H1 (cell line): ENCODE measurements around the gene GALNT17. TPM values are rescaled to one million over a fixed set of nuclear protein-coding genes. Genes with fewer than 3 reads are reported as not detected.

Source experiments
- CTCF ChIA-PET: fragments of 300-600 bp; sonication (Branson Sonifier 250); formaldehyde crosslinking; loops from one replicate; lab custom pipeline; 2021; ENCODE audit not compliant: partially characterized antibody; lab: Charles Lee
- POLR2A ChIA-PET: fragments of 300-600 bp; sonication (Branson Sonifier 250); formaldehyde crosslinking; loops from one replicate; lab custom pipeline; 2021; ENCODE audit warnings: inconsistent platforms; ENCODE audit not compliant: partially characterized antibody; lab: Charles Lee
- DNase-seq, 2 experiments: peaks; one replicate each; pipeline versions ENCODE4 v3.0.0 to v3.0.0-alpha.2; 2010 to 2022; ENCODE audit warnings: low spot score in 2 of 2, low read depth in 1 of 2, mixed read lengths in 1 of 2
- FAIRE-seq: peaks from 2 replicates; lab custom pipeline; 2011; peaks lifted over from hg19 to GRCh38; lab: Jason Lieb, UNC
- H2AFZ ChIP-seq: 2 replicates; pipeline ENCODE4 v1.8.1; 2012; ENCODE audit warnings: low read length, inconsistent platforms
- H2AK5ac ChIP-seq: 2 replicates; pipeline ENCODE4 v1.6.1; 2013; ENCODE audit warnings: low read depth, low read length
- H2BK120ac ChIP-seq: replicated peaks from 2 replicates; pipeline ENCODE3; 2013; ENCODE audit warnings: low read depth, low read length, inconsistent platforms
- H2BK12ac ChIP-seq: 2 replicates; pipeline ENCODE4 v1.6.1; 2013; ENCODE audit warnings: low read depth, low read length
- H2BK15ac ChIP-seq: 2 replicates; pipeline ENCODE4 v1.6.1; 2013; ENCODE audit warnings: low read length
- H2BK20ac ChIP-seq: 2 replicates; pipeline ENCODE4 v1.6.1; 2013; ENCODE audit warnings: low read length
- H2BK5ac ChIP-seq: 2 replicates; pipeline ENCODE4 v1.6.1; 2013; ENCODE audit warnings: low read depth, low read length
- H3K14ac ChIP-seq: 2 replicates; pipeline ENCODE4 v1.6.1; 2013; ENCODE audit warnings: inconsistent platforms; ENCODE audit not compliant: insufficient read length
- H3K18ac ChIP-seq: 2 replicates; pipeline ENCODE4 v1.6.1; 2013; ENCODE audit warnings: low read length; ENCODE audit errors: extremely low read depth
- H3K23ac ChIP-seq: 2 replicates; pipeline ENCODE4 v1.6.1; 2013; ENCODE audit warnings: inconsistent platforms; ENCODE audit not compliant: insufficient read length
- H3K23me2 ChIP-seq: 2 replicates; pipeline ENCODE4 v1.6.1; 2013; ENCODE audit warnings: low read depth, low read length
- H3K27ac ChIP-seq: 2 replicates; pipeline ENCODE4 v1.6.1; 2011; ENCODE audit warnings: low read depth, low read length, inconsistent platforms
- H3K27me3 ChIP-seq, 4 experiments: replicated peaks in 1 of 4; 1 replicate in 1 of 4; 2 replicates in 3 of 4; pipeline versions ENCODE4 v1.6.1 to v1.8.1; 2011 to 2013; ENCODE audit warnings: low read length in 3 of 4, mild to moderate bottlenecking in 3 of 4, inconsistent platforms in 2 of 4, mixed read lengths in 2 of 4, moderate library complexity in 1 of 4; ENCODE audit not compliant: control insufficient read depth in 3 of 4, insufficient read depth in 3 of 4; ENCODE audit errors: extremely low read depth in 1 of 4
- H3K36me3 ChIP-seq, 4 experiments: 2 replicates each; pipeline versions ENCODE4 v1.6.1 to v1.8.1; 2011 to 2013; ENCODE audit warnings: mild to moderate bottlenecking in 4 of 4, low read length in 3 of 4, moderate library complexity in 2 of 4, control low read depth in 1 of 4, inconsistent platforms in 1 of 4; ENCODE audit not compliant: insufficient read depth in 4 of 4, control insufficient read depth in 2 of 4
- H3K4ac ChIP-seq: replicated peaks from 2 replicates; pipeline ENCODE3; 2013; ENCODE audit warnings: low read length, low read depth, mixed read lengths, inconsistent platforms; ENCODE audit not compliant: insufficient read length
- H3K4me1 ChIP-seq, 4 experiments: replicated peaks in 1 of 4; 1 replicate in 1 of 4; 2 replicates in 3 of 4; pipeline versions ENCODE4 v1.6.1 to v1.8.1; 2011 to 2013; ENCODE audit warnings: low read length in 3 of 4, inconsistent platforms in 2 of 4, mixed read lengths in 1 of 4; ENCODE audit not compliant: insufficient read depth in 4 of 4, control insufficient read depth in 3 of 4
- H3K4me2 ChIP-seq, 2 experiments: 2 replicates each; pipeline versions ENCODE4 v1.6.1 to v1.8.1; 2011 to 2013; ENCODE audit warnings: low read depth in 2 of 2, low read length in 2 of 2, control low read depth in 1 of 2, inconsistent platforms in 1 of 2, mild to moderate bottlenecking in 1 of 2; ENCODE audit not compliant: insufficient read depth in 1 of 2
- H3K4me3 ChIP-seq, 4 experiments: fragments of 200-600, 300-600 bp in 1 of 4; sonication (generic), shearing (Covaris generic), sonication (Bioruptor Twin) in 1 of 4; 2 replicates each; pipeline versions ENCODE4 v1.5.1 to v1.8.1; 2011 to 2016; ENCODE audit warnings: low read length in 4 of 4, low read depth in 3 of 4, control low read depth in 2 of 4, inconsistent platforms in 2 of 4, mild to moderate bottlenecking in 2 of 4, mixed read lengths in 1 of 4, moderate library complexity in 1 of 4; ENCODE audit not compliant: insufficient read depth in 2 of 4; ENCODE audit errors: extremely low read depth in 1 of 4
- H3K56ac ChIP-seq: replicated peaks from 2 replicates; pipeline ENCODE3; 2013; ENCODE audit warnings: low read depth, mild to moderate bottlenecking, mixed read lengths, low read length, inconsistent platforms; ENCODE audit not compliant: insufficient read length
- H3K79me1 ChIP-seq: 2 replicates; pipeline ENCODE4 v1.6.1; 2013; ENCODE audit warnings: low read depth, low read length, control low read depth
- H3K79me2 ChIP-seq, 2 experiments: 2 replicates each; pipeline versions ENCODE4 v1.6.1 to v1.8.1; 2012 to 2013; ENCODE audit warnings: low read length in 2 of 2, mild to moderate bottlenecking in 2 of 2, inconsistent platforms in 1 of 2; ENCODE audit not compliant: insufficient read depth in 2 of 2, control insufficient read depth in 1 of 2
- H3K9ac ChIP-seq, 4 experiments: replicated peaks in 1 of 4; 1 replicate in 1 of 4; 2 replicates in 3 of 4; pipeline versions ENCODE4 v1.6.1 to v1.8.1; 2011 to 2013; ENCODE audit warnings: low read depth in 3 of 4, low read length in 3 of 4, control low read depth in 2 of 4, mild to moderate bottlenecking in 2 of 4, moderate library complexity in 2 of 4, inconsistent platforms in 1 of 4; ENCODE audit errors: extremely low read depth in 1 of 4
- H3K9me3 ChIP-seq, 2 experiments: 2 replicates each; pipeline versions ENCODE4 v1.6.1 to v1.8.1; 2012 to 2013; ENCODE audit warnings: mild to moderate bottlenecking in 2 of 2, moderate library complexity in 2 of 2, control low read depth in 1 of 2, inconsistent platforms in 1 of 2, low read depth in 1 of 2, low read length in 1 of 2, mixed read lengths in 1 of 2; ENCODE audit not compliant: insufficient read depth in 2 of 2
- H4K20me1 ChIP-seq, 2 experiments: replicated peaks in 1 of 2; 2 replicates each; pipeline versions ENCODE3 to v1.8.1; 2011 to 2013; ENCODE audit warnings: inconsistent platforms in 2 of 2, low read length in 2 of 2, mild to moderate bottlenecking in 1 of 2; ENCODE audit not compliant: insufficient read depth in 2 of 2, control insufficient read depth in 1 of 2
- H4K5ac ChIP-seq: 2 replicates; pipeline ENCODE4 v1.6.1; 2013; ENCODE audit warnings: low read length, low read depth, mixed read lengths, inconsistent platforms; ENCODE audit not compliant: insufficient read length
- H4K8ac ChIP-seq: 2 replicates; pipeline ENCODE4 v1.8.0; 2013; ENCODE audit warnings: mild to moderate bottlenecking, moderate library complexity, low read length, inconsistent platforms; ENCODE audit not compliant: insufficient read depth; ENCODE audit errors: extremely low read depth
- H4K91ac ChIP-seq: replicated peaks from 2 replicates; pipeline ENCODE3; 2013; ENCODE audit warnings: low read length, mixed read lengths, inconsistent platforms; ENCODE audit not compliant: insufficient read length
- BACH1 ChIP-seq: IDR thresholded peaks from 2 replicates; pipeline ENCODE4 v1.6.1; 2012; ENCODE audit warnings: low read length, improper control_type of control experiment
- CBX5 ChIP-seq: fragments of 300-800, 300-1000 bp; sonication (generic); IDR thresholded peaks from 2 replicates; pipeline ENCODE4 v1.7.1; 2016; ENCODE audit warnings: antibody characterized with exemption, low read length, low read depth
- CEBPB ChIP-seq: IDR thresholded peaks from 2 replicates; pipeline ENCODE4 v1.6.1; 2012; ENCODE audit warnings: low read depth, low read length
- KDM1A ChIP-seq: fragments of 200-600, 300-600 bp; sonication (generic); IDR thresholded peaks from 2 replicates; pipeline ENCODE4 v1.7.1; 2016; ENCODE audit warnings: mild to moderate bottlenecking, low read length, borderline replicate concordance
- SAP30 ChIP-seq: fragments of 300-600 bp; sonication (generic); IDR thresholded peaks from 2 replicates; pipeline ENCODE4 v1.7.1; 2012; ENCODE audit warnings: low read length, moderate library complexity, mild to moderate bottlenecking, inconsistent platforms; ENCODE audit not compliant: insufficient read depth, insufficient replicate concordance
- SIN3A ChIP-seq, 2 experiments: IDR thresholded peaks in 1 of 2; conservative IDR thresholded peaks in 1 of 2; 2 replicates each; pipeline ENCODE4 v1.6.1; 2011 to 2012; ENCODE audit warnings: low read length in 2 of 2, improper control_type of control experiment in 1 of 2, low read depth in 1 of 2, mild to moderate bottlenecking in 1 of 2
- SUZ12 ChIP-seq: fragments of 200-600 bp; sonication (generic); IDR thresholded peaks from 2 replicates; pipeline ENCODE4 v1.6.1; 2012; ENCODE audit warnings: mild to moderate bottlenecking, inconsistent platforms, low read length, moderate library complexity, mixed read lengths
- TAF1 ChIP-seq: IDR thresholded peaks from 2 replicates; pipeline ENCODE4 v1.6.1; 2011; ENCODE audit warnings: mild to moderate bottlenecking, low read depth, low read length
- YY1 ChIP-seq: IDR thresholded peaks from 2 replicates; pipeline ENCODE4 v1.6.1; 2011; ENCODE audit warnings: low read depth, mild to moderate bottlenecking, low read length
- WGBS, 2 experiments: shearing (Covaris generic) in 1 of 2; methylation state at CpG; one replicate each; pipeline versions ENCODE4 v1.1.6 to v1.1.7; 2013 to 2015; ENCODE audit warnings: low lambda C conversion rate in 2 of 2, mixed read lengths in 2 of 2, inconsistent platforms in 1 of 2, low coverage in 1 of 2, missing lambda C conversion rate in 1 of 2; ENCODE audit not compliant: insufficient replicate concordance in 2 of 2, insufficient coverage in 1 of 2, insufficient read length in 1 of 2; ENCODE audit errors: extremely low coverage in 1 of 2, missing lambda C conversion rate in 1 of 2; 5-methylcytosine and 5-hydroxymethylcytosine counted together
- polyA plus RNA-seq, 7 experiments: library from polyadenylated mRNA; depleted of rRNA in 3 of 7; stranded (reverse) in 5 of 7; unstranded in 2 of 7; fragments of >200 nt in 5 of 7; fragments of 200-250 nt in 2 of 7; gene quantifications; 1 replicate in 5 of 7; 2 replicates in 1 of 7; 4 replicates in 1 of 7; pipeline versions ENCODE4 v1.2.1 to v1.2.3, GENCODE V29; 2011 to 2013; ENCODE audit warnings: missing spikeins in 2 of 7, mixed read lengths in 2 of 7
- total RNA-seq: library from RNA; stranded (reverse); fragmentation: NEBNext Ultra II Directional; extraction: Animal tissue kit (Norgen Biotek cat#: 25700); gene quantifications from 2 replicates; pipeline ENCODE4 v1.2.1, GENCODE V29; 2021
- TF ChIP-seq, protein P1 (sequence below): IDR thresholded peaks from 2 replicates; pipeline ENCODE4 v1.6.1; 2012; ENCODE audit warnings: inconsistent platforms
- TF ChIP-seq, protein P2 (sequence below): IDR thresholded peaks from 2 replicates; pipeline ENCODE4 v1.6.1; 2011; ENCODE audit warnings: low read depth, mild to moderate bottlenecking, low read length; ENCODE audit not compliant: insufficient read depth

Gene GALNT17
- total and polyA plus RNA-seq, 2 of the 8 experiments (the other 6 are each of a cell fraction or from before 2014, with no cell fraction given) = 37.7 to 47.0 TPM

DNA sequence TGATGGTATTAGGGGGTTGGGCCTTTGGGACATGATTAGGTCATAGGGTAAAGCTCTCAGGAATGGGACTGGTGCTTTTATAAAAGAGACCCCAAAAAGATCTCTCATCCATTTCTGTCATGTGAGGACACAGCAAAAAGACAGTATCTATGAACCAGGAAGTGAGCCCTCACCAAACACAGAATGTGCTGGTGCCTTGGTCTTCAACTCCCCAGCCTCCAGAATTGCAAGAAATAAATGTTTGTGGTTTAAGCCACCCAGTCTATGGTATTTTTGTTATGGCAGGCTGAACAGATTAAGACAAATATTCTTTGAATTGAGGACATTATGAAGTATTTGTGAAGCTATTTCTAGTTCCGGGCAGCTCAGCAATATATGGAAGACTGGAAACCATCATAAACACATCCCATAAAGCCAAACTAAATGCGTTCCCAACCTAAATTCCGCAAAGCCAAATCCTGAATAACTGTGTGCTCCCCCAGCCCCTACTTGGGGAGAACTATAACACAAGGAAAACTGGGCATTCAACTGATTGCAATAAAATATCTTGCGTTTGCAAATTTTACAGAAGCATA lies 153.7 kb downstream of the GALNT17 start:
- H3K79me2 ChIP-seq = peaks cover 0 to 90% of the 10 kb centered on the region in 2 experiments; a peak in 2 of 4 replicates
- DNase-seq = no peak

More for the DNA sequence above, 153.7 kb downstream of the GALNT17 start:
- ChIA-PET CTCF (no interaction called here), POLR2A (no interaction called here)
- Histone ChIP-seq H2BK5ac (no peak overlapping the region), H2AK5ac (no peak overlapping the region), H4K20me1 (peaks cover 0 to under 1% of the 10 kb centered on the region in 2 experiments), H3K4ac (no peak overlapping the region), H3K23ac (no peak overlapping the region), H3K4me2 (no peak overlapping the region; a peak in 1 of 4 replicates), H4K5ac (no peak overlapping the region), H3K36me3 (no peaks in the 10 kb centered on the region), H3K9me3 (no peaks in the 10 kb centered on the region), H3K4me1 (peaks cover 0 to 19% (median 10%) of the 10 kb centered on the region in 4 experiments; a peak in 6 of 7 replicates), H3K4me3 (no peak overlapping the region), H4K8ac (no peak overlapping the region), H3K14ac (no peak overlapping the region), H3K27ac (no peak overlapping the region), H2AFZ (no peak overlapping the region), H3K9ac (no peak overlapping the region), H2BK120ac (no peak overlapping the region)
- 73% methylated on average over 4 of the region's 4 CpGs; no CpG with 5 or more reads in 1 of the 2 experiments for WGBS, 2 experiments
- TF ChIP-seq BACH1 = no peak
- TF ChIP-seq, protein P1, sequence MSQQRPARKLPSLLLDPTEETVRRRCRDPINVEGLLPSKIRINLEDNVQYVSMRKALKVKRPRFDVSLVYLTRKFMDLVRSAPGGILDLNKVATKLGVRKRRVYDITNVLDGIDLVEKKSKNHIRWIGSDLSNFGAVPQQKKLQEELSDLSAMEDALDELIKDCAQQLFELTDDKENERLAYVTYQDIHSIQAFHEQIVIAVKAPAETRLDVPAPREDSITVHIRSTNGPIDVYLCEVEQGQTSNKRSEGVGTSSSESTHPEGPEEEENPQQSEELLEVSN = no peak
- TF ChIP-seq KDM1A = no peak
- no peak for TF ChIP-seq SUZ12
- no peak for TF ChIP-seq CEBPB
- TF ChIP-seq SIN3A (conservative IDR thresholded peaks at IDR 0.05 in 1 of 2, IDR thresholded peaks at IDR 0.05 in 1 of 2; ENCODE audit: low read depth in 1 of 2, low read length in 2 of 2) = no peak
- TF ChIP-seq CBX5 = no peak
- TF ChIP-seq, protein P2, sequence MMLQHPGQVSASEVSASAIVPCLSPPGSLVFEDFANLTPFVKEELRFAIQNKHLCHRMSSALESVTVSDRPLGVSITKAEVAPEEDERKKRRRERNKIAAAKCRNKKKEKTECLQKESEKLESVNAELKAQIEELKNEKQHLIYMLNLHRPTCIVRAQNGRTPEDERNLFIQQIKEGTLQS = no peak
- TF ChIP-seq YY1 = no peak
- TF ChIP-seq TAF1 = no peak
- no peak for TF ChIP-seq SAP30
- TF ChIP-seq, all 59 proteins: peak for 0
- Histone ChIP-seq H4K91ac (no peak overlapping the region), H2BK15ac (no peak overlapping the region), H2BK12ac (no peak overlapping the region), H3K27me3 (no peaks in the 10 kb centered on the region), H3K23me2 (peaks cover 2% of the 10 kb centered on the region; the same call in 1 of the 2 replicates), H2BK20ac (no peak overlapping the region), H3K18ac (no peak overlapping the region), H3K79me1 (peaks cover 14% of the 10 kb centered on the region; the same call in 1 of the 2 replicates), H3K56ac (no peak overlapping the region)
- FAIRE-seq = no peak
